ENCODE results near the gene SCAMP2. TPM values are rescaled to one million over a fixed set of nuclear protein-coding genes. Genes with fewer than 3 reads are reported as not detected.

The SCAMP2 gene
- total RNA-seq, 1 experiment from 2014 or later: 30.1 TPM

DNA sequence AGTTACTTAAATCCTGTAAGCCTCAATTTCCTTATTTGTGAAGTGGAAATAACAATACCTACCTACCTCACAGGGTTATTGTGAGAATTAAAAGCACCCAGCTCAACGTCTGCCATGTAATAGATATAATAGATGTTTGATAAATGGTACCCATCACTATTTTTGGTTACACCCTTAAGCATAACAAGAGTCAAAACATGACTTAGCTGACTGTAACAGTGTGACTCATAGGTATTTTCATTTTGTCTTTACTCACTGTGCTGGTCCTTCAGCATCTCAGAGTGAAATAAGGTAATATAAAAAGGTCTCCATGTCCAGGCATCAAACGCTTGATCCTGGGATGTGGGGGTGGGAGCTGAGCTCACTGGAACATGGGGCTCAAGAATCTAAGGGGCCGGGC is 43.7 kb downstream of the SCAMP2 start:
- peak; percentile 57 for DNase-seq
- no peaks in the 10 kb centered on the region for H3K36me3 ChIP-seq (ENCODE audit: low read depth, low read length)
- ChIA-PET POLR2A (ENCODE audit: unreplicated experiment) (interaction anchor here (0.6 kb wide), 1 partner anchor 11 kb away, joined by 5 read pairs; no protein-coding TSS in a partner anchor), CTCF (interaction anchor here (0.6 kb wide), 1 partner anchor 61 kb away, joined by 4 read pairs; no protein-coding TSS in a partner anchor)
- intact Hi-C loops (cut with micrococcal nuclease): no loop called here
- H3K9ac ChIP-seq (ENCODE audit: low read length): no peak overlapping the region
- no peaks in the 10 kb centered on the region for H3K79me2 ChIP-seq (ENCODE audit: low read length)
- no peaks in the 10 kb centered on the region for H3K27me3 ChIP-seq (ENCODE audit: low read length)
- H3K27ac ChIP-seq (ENCODE audit: low read length): no peak overlapping the region
- H3K9me3 ChIP-seq (ENCODE audit: low read length): no peaks in the 10 kb centered on the region
- peak; percentile 69 for ATAC-seq
- H3K4me2 ChIP-seq (ENCODE audit: low read length): peak overlapping the region; percentile 12
- H3K9me2 ChIP-seq (replicated peaks; ENCODE audit: low read length): no peaks in the 10 kb centered on the region
- no peaks in the 10 kb centered on the region for H4K20me1 ChIP-seq (ENCODE audit: low read length)
- H3K4me1 ChIP-seq (ENCODE audit: insufficient read depth, low read length): peaks cover 20% of the 10 kb centered on the region
- H3K4me3 ChIP-seq (ENCODE audit: low read length): no peak overlapping the region
- H2AFZ ChIP-seq (ENCODE audit: low read length): no peak overlapping the region
- TF ChIP-seq EZH2 (IDR thresholded peaks at IDR 0.05; ENCODE audit: low read length, unreplicated experiment): no peak
- TF ChIP-seq, protein P1, sequence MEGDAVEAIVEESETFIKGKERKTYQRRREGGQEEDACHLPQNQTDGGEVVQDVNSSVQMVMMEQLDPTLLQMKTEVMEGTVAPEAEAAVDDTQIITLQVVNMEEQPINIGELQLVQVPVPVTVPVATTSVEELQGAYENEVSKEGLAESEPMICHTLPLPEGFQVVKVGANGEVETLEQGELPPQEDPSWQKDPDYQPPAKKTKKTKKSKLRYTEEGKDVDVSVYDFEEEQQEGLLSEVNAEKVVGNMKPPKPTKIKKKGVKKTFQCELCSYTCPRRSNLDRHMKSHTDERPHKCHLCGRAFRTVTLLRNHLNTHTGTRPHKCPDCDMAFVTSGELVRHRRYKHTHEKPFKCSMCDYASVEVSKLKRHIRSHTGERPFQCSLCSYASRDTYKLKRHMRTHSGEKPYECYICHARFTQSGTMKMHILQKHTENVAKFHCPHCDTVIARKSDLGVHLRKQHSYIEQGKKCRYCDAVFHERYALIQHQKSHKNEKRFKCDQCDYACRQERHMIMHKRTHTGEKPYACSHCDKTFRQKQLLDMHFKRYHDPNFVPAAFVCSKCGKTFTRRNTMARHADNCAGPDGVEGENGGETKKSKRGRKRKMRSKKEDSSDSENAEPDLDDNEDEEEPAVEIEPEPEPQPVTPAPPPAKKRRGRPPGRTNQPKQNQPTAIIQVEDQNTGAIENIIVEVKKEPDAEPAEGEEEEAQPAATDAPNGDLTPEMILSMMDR (conservative IDR thresholded peaks at IDR 0.05; ENCODE audit: low read depth, low read length): no peak
- no peak for TF ChIP-seq EZH2phosphoT487 (IDR thresholded peaks at IDR 0.05; ENCODE audit: borderline replicate concordance, low read length)
- BruUV-seq (replicated peaks): no TSS peak
- H3F3A ChIP-seq (ENCODE audit: low read length, unreplicated experiment): no peaks in the 10 kb centered on the region

DNA sequence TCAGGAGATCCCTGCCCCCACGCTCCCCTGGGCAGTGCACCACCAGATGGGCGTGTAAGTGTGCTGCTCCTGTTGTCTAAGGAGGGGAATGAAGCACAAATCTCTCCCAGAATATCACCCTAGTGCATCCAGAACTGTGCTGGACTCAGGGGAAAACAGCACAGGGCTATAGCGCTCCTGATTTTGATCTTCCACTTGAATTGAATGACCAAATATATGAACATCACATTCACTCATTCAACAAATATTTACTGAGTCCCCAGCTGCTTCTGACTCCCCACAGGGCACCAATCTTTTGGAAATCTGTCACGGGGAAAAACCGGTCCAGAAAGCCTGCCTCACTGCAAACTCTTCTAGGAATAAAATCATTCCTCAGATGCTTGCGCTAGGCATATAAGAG is 44.3 kb downstream of the SCAMP2 start:
- no peak overlapping the region for H2AFZ ChIP-seq (ENCODE audit: low read length)
- H3K4me1 ChIP-seq (ENCODE audit: insufficient read depth, low read length): peaks cover 20% of the 10 kb centered on the region
- H3K36me3 ChIP-seq (ENCODE audit: low read depth, low read length): no peaks in the 10 kb centered on the region
- no peak overlapping the region for H3K27ac ChIP-seq (ENCODE audit: low read length)
- ATAC-seq (peak; percentile 76), DNase-seq (peak; percentile 76)
- H3K4me3 ChIP-seq (ENCODE audit: low read length): no peak overlapping the region
- intact Hi-C loops (cut with micrococcal nuclease): no loop called here
- CTCF ChIA-PET: interaction anchor here (0.6 kb wide), 1 partner anchor 60 kb away, joined by 4 read pairs; no protein-coding TSS in a partner anchor
- BruUV-seq (replicated peaks): no TSS peak
- H3K9me3 ChIP-seq (ENCODE audit: low read length): no peaks in the 10 kb centered on the region
- no peaks in the 10 kb centered on the region for H4K20me1 ChIP-seq (ENCODE audit: low read length)
- H3K79me2 ChIP-seq (ENCODE audit: low read length): no peaks in the 10 kb centered on the region
- H3K9ac ChIP-seq (ENCODE audit: low read length): no peak overlapping the region
- H3K27me3 ChIP-seq (ENCODE audit: low read length): no peaks in the 10 kb centered on the region
- H3K4me2 ChIP-seq (ENCODE audit: low read length): peak overlapping the region; percentile 12; the same call in 1 of the 2 replicates
- TF ChIP-seq EZH2phosphoT487 (IDR thresholded peaks at IDR 0.05; ENCODE audit: borderline replicate concordance, low read length) (no peak), EZH2 (IDR thresholded peaks at IDR 0.05; ENCODE audit: low read length, unreplicated experiment) (no peak)
- TF ChIP-seq, protein P1 (conservative IDR thresholded peaks at IDR 0.05; ENCODE audit: low read depth, low read length): no peak
- no peaks in the 10 kb centered on the region for H3F3A ChIP-seq (ENCODE audit: low read length, unreplicated experiment)
- POLR2A ChIA-PET (ENCODE audit: unreplicated experiment): no interaction called here
- H3K9me2 ChIP-seq (replicated peaks; ENCODE audit: low read length): no peaks in the 10 kb centered on the region

DNA sequence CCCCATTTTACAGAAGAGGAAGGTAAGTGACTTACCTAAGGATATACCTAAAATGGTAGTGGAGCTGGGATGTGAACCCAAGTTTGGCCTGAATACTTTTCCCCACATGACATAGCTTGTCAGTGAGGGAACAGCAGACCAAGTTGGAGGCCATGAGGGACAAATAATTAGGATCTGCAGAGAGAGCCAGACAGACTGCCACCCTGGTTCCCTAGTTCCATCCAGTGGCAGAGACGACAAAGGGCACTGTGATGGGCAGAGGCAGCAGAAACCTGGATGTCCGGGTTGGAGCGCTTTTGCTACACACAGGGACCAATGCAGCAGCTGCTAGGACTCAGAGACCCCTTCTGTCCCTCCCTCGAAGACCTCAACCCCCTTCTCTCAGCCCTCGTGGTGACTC is 45.6 kb downstream of the SCAMP2 start:
- ChIA-PET POLR2A (ENCODE audit: unreplicated experiment) (no interaction called here), CTCF (no interaction called here)
- H3K4me2 ChIP-seq (ENCODE audit: low read length): no peak overlapping the region
- H3K4me1 ChIP-seq (ENCODE audit: insufficient read depth, low read length): peaks cover 20% of the 10 kb centered on the region
- H3K9me3 ChIP-seq (ENCODE audit: low read length): no peaks in the 10 kb centered on the region
- no TSS peak for BruUV-seq (replicated peaks)
- no peak overlapping the region for H2AFZ ChIP-seq (ENCODE audit: low read length)
- H3K27ac ChIP-seq (ENCODE audit: low read length): no peak overlapping the region
- ATAC-seq (no peak), DNase-seq (no peak)
- no peaks in the 10 kb centered on the region for H4K20me1 ChIP-seq (ENCODE audit: low read length)
- H3K79me2 ChIP-seq (ENCODE audit: low read length): no peaks in the 10 kb centered on the region
- H3K27me3 ChIP-seq (ENCODE audit: low read length): no peaks in the 10 kb centered on the region
- H3K4me3 ChIP-seq (ENCODE audit: low read length): no peak overlapping the region
- no peaks in the 10 kb centered on the region for H3F3A ChIP-seq (ENCODE audit: low read length, unreplicated experiment)
- intact Hi-C loops (cut with micrococcal nuclease): no loop called here
- H3K36me3 ChIP-seq (ENCODE audit: low read depth, low read length): no peaks in the 10 kb centered on the region
- no peak for TF ChIP-seq EZH2 (IDR thresholded peaks at IDR 0.05; ENCODE audit: low read length, unreplicated experiment)
- H3K9ac ChIP-seq (ENCODE audit: low read length): no peak overlapping the region
- no peaks in the 10 kb centered on the region for H3K9me2 ChIP-seq (replicated peaks; ENCODE audit: low read length)
